ENCODE results near the gene COX6A2.

GRCh38 chr16:31423801-31424200 lies 4.4 kb downstream of the COX6A2 start:
- TF ChIP-seq CTCF (IDR thresholded peaks at IDR 0.05; ENCODE audit: insufficient read depth, low read depth, low read length) (no peak), EZH2 (IDR thresholded peaks at IDR 0.05; ENCODE audit: insufficient read depth, low read length) (no peak)
